Prostate gland (tissue), 2 donors: Measurements from ENCODE around the gene CTNND2. TPM values are rescaled to one million over a fixed set of nuclear protein-coding genes. Genes with fewer than 3 reads are reported as not detected.

ENCODE experiments used
- DNase-seq: peaks from one replicate; pipeline ENCODE4 v3.0.0-alpha.2; 2019; ENCODE audit warnings: low spot score
- H3K27ac ChIP-seq, 2 donors: fragments of 200-600 bp; sonication (generic); 2 replicates each; pipeline ENCODE4 v1.5.1; 2017 to 2019
- H3K27me3 ChIP-seq: fragments of 200-600 bp; sonication (generic); replicated peaks from 2 replicates; pipeline ENCODE4 v1.5.1; 2019; ENCODE audit not compliant: insufficient read depth
- H3K36me3 ChIP-seq, 2 donors: fragments of 200-600 bp; sonication (generic); 1 replicate in 1 of 2; 2 replicates in 1 of 2; pipeline versions ENCODE4 v1.5.1 to v1.8.1; 2017 to 2019
- H3K4me1 ChIP-seq: fragments of 200-600 bp; sonication (generic); replicated peaks from 2 replicates; pipeline ENCODE4 v1.5.1; 2019
- H3K4me3 ChIP-seq, 2 donors: fragments of 200-600 bp; sonication (generic); 2 replicates each; pipeline ENCODE4 v1.5.1; 2017 to 2019
- H3K9me3 ChIP-seq: fragments of 200-600 bp; sonication (generic); 2 replicates; pipeline ENCODE4 v1.5.1; 2017
- POLR2A ChIP-seq: fragments of 450-650 bp; IDR thresholded peaks from one replicate; pipeline ENCODE4 v1.6.1; 2016; ENCODE audit warnings: antibody characterized with exemption, mild to moderate bottlenecking
- POLR2AphosphoS5 ChIP-seq: sonication (generic); formaldehyde crosslinking; IDR thresholded peaks from one replicate; pipeline ENCODE4 v1.6.1; 2017; ENCODE audit warnings: antibody characterized with exemption
- WGBS: methylation state at CpG from one replicate; pipeline ENCODE4 v1.1.5; 2018; 5-methylcytosine and 5-hydroxymethylcytosine counted together
- intact Hi-C: fragments of 100-400 bp; cut with DNase I; formaldehyde crosslinking; loops from one replicate; pipeline ENCODE4 v1.14.2; 2022
- total RNA-seq, 2 donors: library from RNA; depleted of rRNA; stranded (reverse); fragments of >200 nt; gene quantifications; one replicate each; pipeline ENCODE4 v1.1.0, GENCODE V29; 2016
- TF ChIP-seq, protein P1 (sequence below), 4 experiments: fragments of 200-600 bp in 2 of 4; fragments of 450-650 bp in 2 of 4; sonication (generic) in 2 of 4; IDR thresholded peaks; 1 replicate in 3 of 4; 2 replicates in 1 of 4; pipeline ENCODE4 v1.5.1; 2016 to 2019; ENCODE audit warnings: antibody characterized with exemption in 4 of 4, mild to moderate bottlenecking in 2 of 4, moderate library complexity in 2 of 4

The CTNND2 gene
- total RNA-seq, 2 donors from 2014 or later: 5.5 to 11.2 TPM

GRCh38 chr5:11780641-11781345, 123.5 kb downstream of the CTNND2 start:
- Histone ChIP-seq H3K4me3 (no peak overlapping the region), H3K9me3 (no peaks in the 10 kb centered on the region), H3K27me3 (no peaks in the 10 kb centered on the region), H3K36me3 (no peaks in the 10 kb centered on the region), H3K4me1 (no peaks in the 10 kb centered on the region), H3K27ac (no peak overlapping the region)
- no peak for DNase-seq
- WGBS: 92% methylated on average over 4 of the region's 4 CpGs
- intact Hi-C loops: no loop called here
- no peak for TF ChIP-seq POLR2AphosphoS5
- TF ChIP-seq POLR2A: no peak
- TF ChIP-seq, protein P1, sequence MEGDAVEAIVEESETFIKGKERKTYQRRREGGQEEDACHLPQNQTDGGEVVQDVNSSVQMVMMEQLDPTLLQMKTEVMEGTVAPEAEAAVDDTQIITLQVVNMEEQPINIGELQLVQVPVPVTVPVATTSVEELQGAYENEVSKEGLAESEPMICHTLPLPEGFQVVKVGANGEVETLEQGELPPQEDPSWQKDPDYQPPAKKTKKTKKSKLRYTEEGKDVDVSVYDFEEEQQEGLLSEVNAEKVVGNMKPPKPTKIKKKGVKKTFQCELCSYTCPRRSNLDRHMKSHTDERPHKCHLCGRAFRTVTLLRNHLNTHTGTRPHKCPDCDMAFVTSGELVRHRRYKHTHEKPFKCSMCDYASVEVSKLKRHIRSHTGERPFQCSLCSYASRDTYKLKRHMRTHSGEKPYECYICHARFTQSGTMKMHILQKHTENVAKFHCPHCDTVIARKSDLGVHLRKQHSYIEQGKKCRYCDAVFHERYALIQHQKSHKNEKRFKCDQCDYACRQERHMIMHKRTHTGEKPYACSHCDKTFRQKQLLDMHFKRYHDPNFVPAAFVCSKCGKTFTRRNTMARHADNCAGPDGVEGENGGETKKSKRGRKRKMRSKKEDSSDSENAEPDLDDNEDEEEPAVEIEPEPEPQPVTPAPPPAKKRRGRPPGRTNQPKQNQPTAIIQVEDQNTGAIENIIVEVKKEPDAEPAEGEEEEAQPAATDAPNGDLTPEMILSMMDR (IDR thresholded peaks at IDR 0.05): no peak

DNA sequence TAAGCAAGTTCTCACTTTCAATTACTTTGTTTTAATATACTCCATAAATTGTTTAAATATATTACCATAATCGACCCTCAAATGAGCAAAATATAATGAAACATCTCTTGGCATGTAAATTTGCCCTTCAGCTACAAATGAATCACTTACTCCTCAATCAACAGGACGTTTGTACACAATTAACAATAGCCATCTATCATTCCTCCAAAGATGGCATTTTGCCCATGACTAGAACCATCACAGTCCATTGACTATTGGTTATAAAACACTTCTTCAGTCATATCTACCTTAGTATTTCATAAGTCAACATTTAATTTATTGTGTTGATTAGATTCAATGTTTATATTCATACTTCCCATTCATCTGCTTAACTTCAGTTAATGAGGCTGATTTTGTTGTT, 127.2 kb downstream of the CTNND2 start:
- no peak overlapping the region for H3K27ac ChIP-seq
- H3K4me1 ChIP-seq: no peaks in the 10 kb centered on the region
- no peak for TF ChIP-seq POLR2AphosphoS5
- no peak for TF ChIP-seq POLR2A
- TF ChIP-seq, protein P1 (IDR thresholded peaks at IDR 0.05): no peak
- H3K9me3 ChIP-seq: no peaks in the 10 kb centered on the region
- WGBS: 37% methylated on average over 2 of the region's 2 CpGs
- no peaks in the 10 kb centered on the region for H3K36me3 ChIP-seq
- no peaks in the 10 kb centered on the region for H3K27me3 ChIP-seq
- intact Hi-C loops: no loop called here
- no peak for DNase-seq
- H3K4me3 ChIP-seq: no peak overlapping the region

DNA sequence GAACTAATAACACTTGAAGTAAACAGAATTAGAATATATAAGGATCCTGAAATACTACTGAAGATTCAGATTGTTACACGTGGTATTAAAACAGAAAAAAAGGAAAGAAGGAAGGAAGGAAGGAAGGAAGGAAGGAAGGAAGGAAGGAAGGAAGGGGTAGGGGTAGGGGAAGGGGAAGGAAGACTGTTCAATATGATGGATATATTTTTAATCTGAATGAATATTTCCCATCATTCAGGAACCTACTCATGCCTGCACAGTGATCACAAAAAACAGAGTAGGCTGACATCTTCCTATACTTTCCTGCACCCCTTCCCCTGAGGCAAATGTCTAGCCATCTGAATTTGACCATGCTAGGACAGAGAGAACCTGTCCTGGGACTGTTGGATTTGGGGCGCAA, 133.9 kb downstream of the CTNND2 start:
- no peak for DNase-seq
- TF ChIP-seq POLR2AphosphoS5 (no peak), POLR2A (no peak)
- TF ChIP-seq, protein P1 (IDR thresholded peaks at IDR 0.05): no peak
- H3K4me1 ChIP-seq: no peaks in the 10 kb centered on the region
- WGBS: 90% methylated on average over 2 of the region's 2 CpGs
- H3K27me3 ChIP-seq: no peaks in the 10 kb centered on the region
- intact Hi-C loops: no loop called here
- H3K36me3 ChIP-seq: no peaks in the 10 kb centered on the region
- H3K9me3 ChIP-seq: no peaks in the 10 kb centered on the region
- no peak overlapping the region for H3K27ac ChIP-seq
- no peak overlapping the region for H3K4me3 ChIP-seq

- H3K4me1 ChIP-seq: no peaks in the 10 kb centered on the region
- H3K36me3 ChIP-seq: no peaks in the 10 kb centered on the region
- H3K27me3 ChIP-seq: no peaks in the 10 kb centered on the region
- TF ChIP-seq, protein P1 (IDR thresholded peaks at IDR 0.05): no peak
- no peak for TF ChIP-seq POLR2AphosphoS5
- TF ChIP-seq POLR2A: no peak
- no peak overlapping the region for H3K4me3 ChIP-seq
- WGBS: 87% methylated on average over 8 of the region's 8 CpGs
- intact Hi-C loops: no loop called here
- DNase-seq: no peak
- no peaks in the 10 kb centered on the region for H3K9me3 ChIP-seq
- no peak overlapping the region for H3K27ac ChIP-seq
These were observed 143.2 kb downstream of the CTNND2 start for GRCh38 chr5:11760934-11761603.

DNA sequence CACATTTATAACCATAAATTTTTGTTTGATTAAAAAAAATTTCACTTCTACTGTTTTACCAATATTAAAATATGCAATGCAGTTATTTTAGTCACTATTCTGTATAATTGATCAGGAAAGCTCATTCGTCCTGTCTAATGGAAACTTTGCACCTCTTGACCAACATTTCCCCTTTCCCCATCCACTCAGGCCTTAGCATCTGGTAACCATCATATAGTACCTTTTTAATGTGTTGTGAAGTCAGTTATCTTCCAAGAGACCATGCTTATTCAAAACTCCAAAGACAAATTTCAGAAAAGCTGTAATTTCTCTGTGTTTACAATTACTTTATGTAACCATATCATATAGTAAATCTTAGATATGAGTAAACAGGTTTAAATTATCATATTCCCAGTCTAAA, 145.9 kb downstream of the CTNND2 start:
- DNase-seq: no peak
- H3K9me3 ChIP-seq: no peaks in the 10 kb centered on the region
- H3K4me3 ChIP-seq: no peak overlapping the region
- no peak overlapping the region for H3K27ac ChIP-seq
- no peaks in the 10 kb centered on the region for H3K4me1 ChIP-seq
- H3K36me3 ChIP-seq: no peaks in the 10 kb centered on the region
- intact Hi-C loops: no loop called here
- no peaks in the 10 kb centered on the region for H3K27me3 ChIP-seq
- TF ChIP-seq, protein P1 (IDR thresholded peaks at IDR 0.05): no peak
- TF ChIP-seq POLR2A (no peak), POLR2AphosphoS5 (no peak)
- WGBS: 61% methylated on average over 1 of the region's 1 CpG
